HCT116 (cell line): ENCODE measurements around the gene SCN4A. TPM values are rescaled to one million over a fixed set of nuclear protein-coding genes. Genes with fewer than 3 reads are reported as not detected.

ENCODE experiments used
- ATAC-seq: fragments of 200-7000 bp; cut with Tn5 transposase; 2 replicates; pipeline ENCODE4 v1.9.1; 2020; ENCODE audit warnings: mild to moderate bottlenecking, moderate library complexity
- BruUV-seq: library from RNA; stranded (reverse); fragments of 400-500 nt; replicated peaks from 2 replicates; lab custom pipeline; 2021; lab: Mats Ljungman, UMichigan
- CTCF ChIA-PET: fragments of 300-600 bp; sonication (Branson Sonifier 250); formaldehyde crosslinking; loops from one replicate; lab custom pipeline; 2021; ENCODE audit warnings: antibody characterized with exemption; lab: Charles Lee
- POLR2A ChIA-PET: fragments of 300-600, 350-600 bp; sonication (Branson Sonifier 250); formaldehyde crosslinking; loops from one replicate; lab custom pipeline; 2021; ENCODE audit warnings: antibody characterized with exemption; lab: Charles Lee
- RAD21 ChIA-PET, 2 experiments: fragments of 300-600 bp; sonication (Branson Sonifier 250); formaldehyde crosslinking; loops; one replicate each; lab custom pipeline; 2023; ENCODE audit warnings: low total read pairs in 2 of 2; ENCODE audit not compliant: uncharacterized antibody in 2 of 2, unreplicated experiment in 2 of 2, low non-redundant PET in 1 of 2; lab: Charles Lee
- DNase-seq: peaks from one replicate; pipeline ENCODE4 v3.0.0-alpha.2; 2010; ENCODE audit warnings: low read depth, low spot score
- H2AFZ ChIP-seq: fragments of 200-600 bp; shearing (Covaris generic), sonication (generic); 2 replicates; pipeline ENCODE4 v1.6.1; 2017; ENCODE audit warnings: low read depth, mixed run types, mixed read lengths, antibody characterized with exemption, low read length; ENCODE audit not compliant: poor library complexity, severe bottlenecking
- H3K27ac ChIP-seq: 2 replicates; pipeline ENCODE4 v1.5.1; 2012; ENCODE audit warnings: low read depth, low read length
- H3K27me3 ChIP-seq: fragments of 200-600 bp; sonication (generic); 2 replicates; pipeline ENCODE4 v1.6.1; 2016; ENCODE audit warnings: mixed run types, low read length, mixed read lengths; ENCODE audit not compliant: insufficient read depth
- H3K36me3 ChIP-seq, 2 experiments: fragments of 200-500 bp in 1 of 2; fragments of 200-600 bp in 1 of 2; sonication (Bioruptor generic) in 1 of 2; sonication (generic) in 1 of 2; 2 replicates each; pipeline versions ENCODE4 v1.5.1 to v1.6.1; 2014 to 2016; ENCODE audit warnings: low read length in 2 of 2, inconsistent platforms in 1 of 2, mixed read lengths in 1 of 2, mixed run types in 1 of 2; ENCODE audit not compliant: insufficient read depth in 2 of 2, control insufficient read depth in 1 of 2
- H3K4me1 ChIP-seq, 2 experiments: fragments of 200-600 bp in 1 of 2; sonication (generic) in 1 of 2; 2 replicates each; pipeline versions ENCODE4 v1.5.1 to v1.6.1; 2012 to 2017; ENCODE audit warnings: low read length in 2 of 2, inconsistent platforms in 1 of 2, mild to moderate bottlenecking in 1 of 2, mixed read lengths in 1 of 2, mixed run types in 1 of 2, moderate library complexity in 1 of 2; ENCODE audit not compliant: insufficient read depth in 2 of 2, control insufficient read depth in 1 of 2
- H3K4me2 ChIP-seq: fragments of 200-600 bp; sonication (generic); 2 replicates; pipeline ENCODE4 v1.6.1; 2017; ENCODE audit warnings: mixed run types, low read length, mixed read lengths
- H3K4me3 ChIP-seq, 2 experiments: fragments of 200-600 bp in 1 of 2; sonication (generic) in 1 of 2; replicated peaks in 1 of 2; 2 replicates each; pipeline ENCODE4 v1.5.1; 2011 to 2016; ENCODE audit warnings: low read length in 2 of 2, control low read depth in 1 of 2, low read depth in 1 of 2, mild to moderate bottlenecking in 1 of 2, mixed read lengths in 1 of 2, mixed run types in 1 of 2
- H3K79me2 ChIP-seq: fragments of 200-600 bp; sonication (generic); 2 replicates; pipeline ENCODE4 v1.6.1; 2017; ENCODE audit warnings: mild to moderate bottlenecking, mixed run types, low read length, moderate library complexity, mixed read lengths; ENCODE audit not compliant: insufficient read depth
- H3K9ac ChIP-seq: fragments of 200-600 bp; sonication (generic); 2 replicates; pipeline ENCODE4 v1.6.1; 2016; ENCODE audit warnings: low read length, mixed read lengths
- H3K9me2 ChIP-seq: fragments of 200-600 bp; sonication (generic), shearing (Covaris generic); 2 replicates; pipeline ENCODE4 v1.6.1; 2017; ENCODE audit warnings: mixed run types, mild to moderate bottlenecking, moderate library complexity; ENCODE audit not compliant: insufficient read depth
- H3K9me3 ChIP-seq, 2 experiments: fragments of 200-500 bp in 1 of 2; fragments of 200-600 bp in 1 of 2; sonication (Bioruptor generic) in 1 of 2; sonication (generic) in 1 of 2; 2 replicates each; pipeline ENCODE4 v1.6.1; 2014 to 2017; ENCODE audit warnings: low read length in 2 of 2, mixed read lengths in 2 of 2, inconsistent platforms in 1 of 2, low read depth in 1 of 2, mild to moderate bottlenecking in 1 of 2, mixed run types in 1 of 2, moderate library complexity in 1 of 2; ENCODE audit not compliant: control insufficient read depth in 1 of 2, insufficient read depth in 1 of 2
- H4K20me1 ChIP-seq: fragments of 200-600 bp; sonication (generic), shearing (Covaris generic); 2 replicates; pipeline ENCODE4 v1.6.1; 2017; ENCODE audit warnings: mixed run types, mild to moderate bottlenecking, moderate library complexity; ENCODE audit not compliant: insufficient read depth
- CBX3 ChIP-seq: IDR thresholded peaks from 2 replicates; pipeline ENCODE4 v1.6.1; 2012; ENCODE audit warnings: low read depth
- CTCF ChIP-seq, 3 experiments: fragments of 200-600 bp in 1 of 3; sonication (generic) in 1 of 3; IDR thresholded peaks in 2 of 3; conservative IDR thresholded peaks in 1 of 3; 2 replicates each; pipeline ENCODE4 v1.5.1; 2012 to 2017; ENCODE audit warnings: low read depth in 2 of 3, low read length in 2 of 3, antibody characterized with exemption in 1 of 3, borderline replicate concordance in 1 of 3, control low read depth in 1 of 3, mild to moderate bottlenecking in 1 of 3, mixed read lengths in 1 of 3, mixed run types in 1 of 3, moderate library complexity in 1 of 3; ENCODE audit not compliant: insufficient read depth in 1 of 3
- EGR1 ChIP-seq: IDR thresholded peaks from 2 replicates; pipeline ENCODE4 v1.6.1; 2012; ENCODE audit warnings: low read depth
- FOSL1 ChIP-seq: IDR thresholded peaks from 2 replicates; pipeline ENCODE4 v1.6.1; 2012; ENCODE audit warnings: low read depth
- JUND ChIP-seq: IDR thresholded peaks from 2 replicates; pipeline ENCODE4 v1.6.1; 2012
- MAX ChIP-seq: IDR thresholded peaks from 2 replicates; pipeline ENCODE4 v1.6.1; 2012
- RAD21 ChIP-seq: IDR thresholded peaks from 2 replicates; pipeline ENCODE4 v1.6.1; 2012; ENCODE audit warnings: low read depth, mild to moderate bottlenecking
- SP1 ChIP-seq: IDR thresholded peaks from 2 replicates; pipeline ENCODE4 v1.6.1; 2012; ENCODE audit warnings: low read depth
- SRF ChIP-seq: IDR thresholded peaks from 2 replicates; pipeline ENCODE4 v1.6.1; 2012; ENCODE audit warnings: low read depth
- TCF7L2 ChIP-seq: IDR thresholded peaks from 2 replicates; pipeline ENCODE4 v1.7.0; 2011; ENCODE audit warnings: borderline replicate concordance, inconsistent platforms; ENCODE audit not compliant: insufficient read depth, insufficient read length; ENCODE audit errors: extremely low read depth
- YY1 ChIP-seq: IDR thresholded peaks from 2 replicates; pipeline ENCODE4 v1.6.1; 2011; ENCODE audit warnings: low read length, low read depth, moderate library complexity, mild to moderate bottlenecking; ENCODE audit not compliant: insufficient replicate concordance; ENCODE audit errors: extremely low read depth
- ZBTB33 ChIP-seq: IDR thresholded peaks from 2 replicates; pipeline ENCODE4 v1.6.1; 2011; ENCODE audit warnings: mild to moderate bottlenecking, low read length, moderate library complexity; ENCODE audit not compliant: insufficient replicate concordance; ENCODE audit errors: extremely low read depth
- ZFX ChIP-seq: fragments of 450-650 bp; IDR thresholded peaks from 2 replicates; pipeline ENCODE4 v1.6.1; 2017
- ZNF274 ChIP-seq: fragments of 200-500 bp; sonication (Bioruptor generic); IDR thresholded peaks from 2 replicates; pipeline ENCODE4 v1.6.1; 2014; ENCODE audit warnings: mild to moderate bottlenecking, low read depth, low read length, inconsistent platforms
- intact Hi-C: fragments of 100-400 bp; cut with micrococcal nuclease; formaldehyde crosslinking; loops from 2 replicates; pipeline ENCODE4 v1.10.0; 2022
- total RNA-seq: library from RNA; stranded (reverse); gene quantifications from one replicate; pipeline ENCODE4 v1.2.1, GENCODE V29; 2021; ENCODE audit not compliant: unreplicated experiment

The SCN4A gene
- total RNA-seq, 1 experiment from 2014 or later = 2.7 TPM

GRCh38 chr17:63914471-63914870 is 58.2 kb downstream of the SCN4A start:
- ATAC-seq (no peak), DNase-seq (no peak)
- no peak overlapping the region for H3K4me2 ChIP-seq
- no peak overlapping the region for H3K4me3 ChIP-seq
- H2AFZ ChIP-seq = no peak overlapping the region
- no peak overlapping the region for H3K9ac ChIP-seq
- TF ChIP-seq ZFX (no peak), YY1 (no peak), JUND (no peak), SP1 (no peak), EGR1 (no peak), ZNF274 (no peak), FOSL1 (no peak), RAD21 (no peak)
- H3K36me3 ChIP-seq = no peaks in the 10 kb centered on the region
- H3K79me2 ChIP-seq = no peaks in the 10 kb centered on the region
- no peak overlapping the region for H3K27ac ChIP-seq
- no peaks in the 10 kb centered on the region for H3K4me1 ChIP-seq
- CTCF ChIA-PET = interaction anchor here (1.1 kb wide), 1 partner anchor 219 kb away, joined by 3 read pairs; no protein-coding TSS in a partner anchor
- POLR2A ChIA-PET = no interaction called here
- H3K27me3 ChIP-seq = no peaks in the 10 kb centered on the region; the same call in 1 of the 2 replicates
- RAD21 ChIA-PET = no interaction called here
- no peaks in the 10 kb centered on the region for H3K9me2 ChIP-seq
- BruUV-seq = no TSS peak
- H3K9me3 ChIP-seq = no peaks in the 10 kb centered on the region
- intact Hi-C loops = loop anchor here (5.0 kb wide), 1 partner anchor 368 kb away; no protein-coding TSS in a partner anchor
- H4K20me1 ChIP-seq = no peaks in the 10 kb centered on the region

GRCh38 chr17:63911657-63912100 is 61.0 kb downstream of the SCN4A start:
- POLR2A ChIA-PET = interaction anchor here (1.4 kb wide), 1 partner anchor 233 kb away, joined by 5 read pairs; no protein-coding TSS in a partner anchor
- BruUV-seq = no TSS peak

More at GRCh38 chr17:63911657-63912100, 61.0 kb downstream of the SCN4A start:
- no peaks in the 10 kb centered on the region for H3K36me3 ChIP-seq
- CTCF ChIA-PET = interaction anchor here (0.6 to 3.6 kb wide), 10 partner anchors 8 to 304 kb away, joined by 3 to 28 read pairs (median 6); partner anchors contain the start of gene GH1
- no peak overlapping the region for H3K9ac ChIP-seq
- no peaks in the 10 kb centered on the region for H3K9me2 ChIP-seq
- H2AFZ ChIP-seq = no peak overlapping the region
- H3K27ac ChIP-seq = no peak overlapping the region
- H3K9me3 ChIP-seq = no peaks in the 10 kb centered on the region
- DNase-seq (peak; percentile 16), ATAC-seq (peak; percentile 86)
- H3K27me3 ChIP-seq = no peaks in the 10 kb centered on the region; the same call in 1 of the 2 replicates
- no peak overlapping the region for H3K4me3 ChIP-seq
- TF ChIP-seq SRF (no peak), ZBTB33 (no peak), CBX3 (no peak), CTCF (IDR thresholded peaks at IDR 0.05 in 2 of 3, conservative IDR thresholded peaks at IDR 0.05 in 1 of 3; ENCODE audit: borderline replicate concordance in 1 of 3, insufficient read depth in 1 of 3, low read depth in 2 of 3, low read length in 2 of 3) (peak; percentile 57 to 78 (median 59); a peak in 4 of 6 replicates), MAX (no peak), RAD21 (peak; percentile 62), TCF7L2 (peak; percentile 69), FOSL1 (no peak)
- H3K4me2 ChIP-seq = no peak overlapping the region
- H3K79me2 ChIP-seq = no peaks in the 10 kb centered on the region
- RAD21 ChIA-PET = interaction anchor here (1.5 to 2.3 kb wide), 2 partner anchors 35 to 222 kb away, joined by 4 to 7 read pairs; no protein-coding TSS in a partner anchor
- H3K4me1 ChIP-seq = no peaks in the 10 kb centered on the region
- intact Hi-C loops = loop anchor here (5.0 kb wide), 1 partner anchor 371 kb away; no protein-coding TSS in a partner anchor
- no peaks in the 10 kb centered on the region for H4K20me1 ChIP-seq
